Esophagus squamous epithelium (tissue), 4 donors: ENCODE data around the gene ZNF469.

Experiments
- CTCF ChIP-seq, 6 experiments: fragments of 450-650 bp in 4 of 6; fragments of 200-600 bp in 2 of 6; sonication (generic) in 2 of 6; IDR thresholded peaks; one replicate each; pipeline ENCODE4 v1.5.1; 2016 to 2019; ENCODE audit warnings: antibody characterized with exemption in 6 of 6, mild to moderate bottlenecking in 4 of 6, moderate library complexity in 4 of 6
- POLR2A ChIP-seq, 4 donors: fragments of 450-650 bp; IDR thresholded peaks; one replicate each; pipeline ENCODE4 v1.6.1; 2017; ENCODE audit warnings: antibody characterized with exemption in 4 of 4, mild to moderate bottlenecking in 4 of 4, moderate library complexity in 3 of 4

- no peak for TF ChIP-seq CTCF (IDR thresholded peaks at IDR 0.05)
- TF ChIP-seq POLR2A (IDR thresholded peaks at IDR 0.05), result no peak
Measured at GRCh38 chr16:88345031-88345720, 37.6 kb upstream of the ZNF469 start.
